ENCODE results near the gene FAM187B. TPM values are rescaled to one million over a fixed set of nuclear protein-coding genes. Genes with fewer than 3 reads are reported as not detected.

Gene FAM187B
- total RNA-seq (2014; rRNA removed; shearing (Covaris generic)) (not detected in 2 replicates), polyA plus RNA-seq (2016; fragmentation: Nextera tagmentation; extraction: Ambion mirVana) (0.23 and 0.31 TPM in 2 replicates)
- long read RNA-seq: 0 reads

DNA sequence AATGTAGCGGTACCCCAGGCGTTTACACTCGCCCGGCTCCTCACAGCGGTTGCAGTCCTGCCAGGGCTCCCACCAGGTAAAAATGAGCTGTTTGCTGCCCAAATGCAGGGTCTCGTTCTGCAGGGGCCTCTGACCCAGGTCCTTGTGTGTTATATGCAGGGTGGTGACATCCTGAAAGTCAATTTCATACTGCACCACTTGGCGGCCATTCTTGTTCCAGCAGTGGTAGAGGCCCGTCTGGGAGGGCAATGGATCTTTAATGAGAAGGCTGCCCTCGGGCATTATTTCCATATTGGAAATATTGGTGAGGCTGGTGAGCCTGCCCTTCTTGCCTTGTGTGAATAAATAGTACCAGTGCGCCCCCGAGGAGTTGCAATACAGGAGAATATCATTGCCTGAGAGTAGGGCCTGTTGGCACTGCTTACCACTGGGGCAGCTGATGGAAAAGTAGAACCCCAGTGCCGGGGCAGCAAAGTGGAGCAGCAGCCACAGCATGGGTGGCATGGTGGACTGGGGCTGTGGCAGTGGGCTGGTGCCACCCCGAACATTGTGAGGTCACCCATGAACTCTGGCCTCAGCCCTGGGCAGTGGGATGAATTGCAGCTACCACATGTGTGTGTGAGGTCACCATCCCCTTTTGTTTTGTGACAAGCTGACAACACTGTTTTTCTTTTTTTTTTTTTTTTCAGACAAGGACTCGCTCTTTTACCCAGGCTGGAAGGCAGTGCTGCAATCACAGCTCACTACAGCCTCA, at the start of gene FAM187B:
Gene FAM187B (minus strand): TSS at position 563 of the 754 bp plus-strand sequence. CDS start 59 bp downstream, at position 504.
- Mint-ChIP-seq H3K27ac (no peak within 1 kb of the TSS), H3K4me1 (peaks cover 12% of the 10 kb centered on the region), H3K4me3 (no peak within 1 kb of the TSS; the same call in 2 of the 3 replicates), H3K9me3 (no peaks in the 10 kb centered on the region; the same call in 2 of the 3 replicates), H3K27me3 (ENCODE audit: insufficient read depth, low read depth, poor library complexity) (peaks cover 16% of the 10 kb centered on the region), H3K36me3 (ENCODE audit: low read depth) (no peaks in the 10 kb centered on the region; the same call in 2 of the 3 replicates)
- Histone ChIP-seq H3K4me1 (ENCODE audit: insufficient read depth) (no peaks in the 10 kb centered on the region), H3K79me2 (replicated peaks; ENCODE audit: insufficient read depth) (no peaks in the 10 kb centered on the region), H3K27me3 (ENCODE audit: insufficient read depth) (no peaks in the 10 kb centered on the region), H2AFZ (peak within 1 kb of the TSS; percentile 74; the same call in 1 of the 2 replicates), H3K27ac (ENCODE audit: low read depth) (no peak within 1 kb of the TSS), H3K9me2 (ENCODE audit: insufficient read depth) (0 out of 2 replicates have a peak, but pooled peaks cover 3% of the 10 kb centered on the region), H3K36me3 (ENCODE audit: insufficient read depth) (no peaks in the 10 kb centered on the region; the same call in 1 of the 2 replicates), H3K4me3 (no peak within 1 kb of the TSS), H3F3A (replicated peaks; ENCODE audit: low read depth) (no peaks in the 10 kb centered on the region), H4K20me1 (replicated peaks; ENCODE audit: insufficient read depth) (no peaks in the 10 kb centered on the region), H3K4me2 (no peak within 1 kb of the TSS)
- DNase-seq (ENCODE audit: low spot score) (no peak), ATAC-seq (no peak)
- no peak for TF ChIP-seq POLR2AphosphoS5 (IDR thresholded peaks at IDR 0.05; ENCODE audit: low read depth)
- no peak for TF ChIP-seq ZNF114 (CRISPR knock-in tag; IDR thresholded peaks at IDR 0.05)
- TF ChIP-seq, protein P1, sequence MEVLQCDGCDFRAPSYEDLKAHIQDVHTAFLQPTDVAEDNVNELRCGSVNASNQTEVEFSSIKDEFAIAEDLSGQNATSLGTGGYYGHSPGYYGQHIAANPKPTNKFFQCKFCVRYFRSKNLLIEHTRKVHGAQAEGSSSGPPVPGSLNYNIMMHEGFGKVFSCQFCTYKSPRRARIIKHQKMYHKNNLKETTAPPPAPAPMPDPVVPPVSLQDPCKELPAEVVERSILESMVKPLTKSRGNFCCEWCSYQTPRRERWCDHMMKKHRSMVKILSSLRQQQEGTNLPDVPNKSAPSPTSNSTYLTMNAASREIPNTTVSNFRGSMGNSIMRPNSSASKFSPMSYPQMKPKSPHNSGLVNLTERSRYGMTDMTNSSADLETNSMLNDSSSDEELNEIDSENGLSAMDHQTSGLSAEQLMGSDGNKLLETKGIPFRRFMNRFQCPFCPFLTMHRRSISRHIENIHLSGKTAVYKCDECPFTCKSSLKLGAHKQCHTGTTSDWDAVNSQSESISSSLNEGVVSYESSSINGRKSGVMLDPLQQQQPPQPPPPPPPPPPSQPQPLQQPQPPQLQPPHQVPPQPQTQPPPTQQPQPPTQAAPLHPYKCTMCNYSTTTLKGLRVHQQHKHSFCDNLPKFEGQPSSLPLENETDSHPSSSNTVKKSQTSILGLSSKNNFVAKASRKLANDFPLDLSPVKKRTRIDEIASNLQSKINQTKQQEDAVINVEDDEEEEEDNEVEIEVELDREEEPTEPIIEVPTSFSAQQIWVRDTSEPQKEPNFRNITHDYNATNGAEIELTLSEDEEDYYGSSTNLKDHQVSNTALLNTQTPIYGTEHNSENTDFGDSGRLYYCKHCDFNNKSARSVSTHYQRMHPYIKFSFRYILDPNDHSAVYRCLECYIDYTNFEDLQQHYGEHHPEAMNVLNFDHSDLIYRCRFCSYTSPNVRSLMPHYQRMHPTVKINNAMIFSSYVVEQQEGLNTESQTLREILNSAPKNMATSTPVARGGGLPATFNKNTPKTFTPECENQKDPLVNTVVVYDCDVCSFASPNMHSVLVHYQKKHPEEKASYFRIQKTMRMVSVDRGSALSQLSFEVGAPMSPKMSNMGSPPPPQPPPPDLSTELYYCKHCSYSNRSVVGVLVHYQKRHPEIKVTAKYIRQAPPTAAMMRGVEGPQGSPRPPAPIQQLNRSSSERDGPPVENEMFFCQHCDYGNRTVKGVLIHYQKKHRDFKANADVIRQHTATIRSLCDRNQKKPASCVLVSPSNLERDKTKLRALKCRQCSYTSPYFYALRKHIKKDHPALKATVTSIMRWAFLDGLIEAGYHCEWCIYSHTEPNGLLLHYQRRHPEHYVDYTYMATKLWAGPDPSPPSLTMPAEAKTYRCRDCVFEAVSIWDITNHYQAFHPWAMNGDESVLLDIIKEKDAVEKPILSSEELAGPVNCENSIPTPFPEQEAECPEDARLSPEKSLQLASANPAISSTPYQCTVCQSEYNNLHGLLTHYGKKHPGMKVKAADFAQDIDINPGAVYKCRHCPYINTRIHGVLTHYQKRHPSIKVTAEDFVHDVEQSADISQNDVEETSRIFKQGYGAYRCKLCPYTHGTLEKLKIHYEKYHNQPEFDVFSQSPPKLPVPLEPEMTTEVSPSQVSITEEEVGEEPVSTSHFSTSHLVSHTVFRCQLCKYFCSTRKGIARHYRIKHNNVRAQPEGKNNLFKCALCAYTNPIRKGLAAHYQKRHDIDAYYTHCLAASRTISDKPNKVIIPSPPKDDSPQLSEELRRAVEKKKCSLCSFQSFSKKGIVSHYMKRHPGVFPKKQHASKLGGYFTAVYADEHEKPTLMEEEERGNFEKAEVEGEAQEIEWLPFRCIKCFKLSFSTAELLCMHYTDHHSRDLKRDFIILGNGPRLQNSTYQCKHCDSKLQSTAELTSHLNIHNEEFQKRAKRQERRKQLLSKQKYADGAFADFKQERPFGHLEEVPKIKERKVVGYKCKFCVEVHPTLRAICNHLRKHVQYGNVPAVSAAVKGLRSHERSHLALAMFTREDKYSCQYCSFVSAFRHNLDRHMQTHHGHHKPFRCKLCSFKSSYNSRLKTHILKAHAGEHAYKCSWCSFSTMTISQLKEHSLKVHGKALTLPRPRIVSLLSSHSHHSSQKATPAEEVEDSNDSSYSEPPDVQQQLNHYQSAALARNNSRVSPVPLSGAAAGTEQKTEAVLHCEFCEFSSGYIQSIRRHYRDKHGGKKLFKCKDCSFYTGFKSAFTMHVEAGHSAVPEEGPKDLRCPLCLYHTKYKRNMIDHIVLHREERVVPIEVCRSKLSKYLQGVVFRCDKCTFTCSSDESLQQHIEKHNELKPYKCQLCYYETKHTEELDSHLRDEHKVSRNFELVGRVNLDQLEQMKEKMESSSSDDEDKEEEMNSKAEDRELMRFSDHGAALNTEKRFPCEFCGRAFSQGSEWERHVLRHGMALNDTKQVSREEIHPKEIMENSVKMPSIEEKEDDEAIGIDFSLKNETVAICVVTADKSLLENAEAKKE (CRISPR knock-in tag; IDR thresholded peaks at IDR 0.05): no peak
- TF ChIP-seq, protein P2, sequence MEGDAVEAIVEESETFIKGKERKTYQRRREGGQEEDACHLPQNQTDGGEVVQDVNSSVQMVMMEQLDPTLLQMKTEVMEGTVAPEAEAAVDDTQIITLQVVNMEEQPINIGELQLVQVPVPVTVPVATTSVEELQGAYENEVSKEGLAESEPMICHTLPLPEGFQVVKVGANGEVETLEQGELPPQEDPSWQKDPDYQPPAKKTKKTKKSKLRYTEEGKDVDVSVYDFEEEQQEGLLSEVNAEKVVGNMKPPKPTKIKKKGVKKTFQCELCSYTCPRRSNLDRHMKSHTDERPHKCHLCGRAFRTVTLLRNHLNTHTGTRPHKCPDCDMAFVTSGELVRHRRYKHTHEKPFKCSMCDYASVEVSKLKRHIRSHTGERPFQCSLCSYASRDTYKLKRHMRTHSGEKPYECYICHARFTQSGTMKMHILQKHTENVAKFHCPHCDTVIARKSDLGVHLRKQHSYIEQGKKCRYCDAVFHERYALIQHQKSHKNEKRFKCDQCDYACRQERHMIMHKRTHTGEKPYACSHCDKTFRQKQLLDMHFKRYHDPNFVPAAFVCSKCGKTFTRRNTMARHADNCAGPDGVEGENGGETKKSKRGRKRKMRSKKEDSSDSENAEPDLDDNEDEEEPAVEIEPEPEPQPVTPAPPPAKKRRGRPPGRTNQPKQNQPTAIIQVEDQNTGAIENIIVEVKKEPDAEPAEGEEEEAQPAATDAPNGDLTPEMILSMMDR (conservative IDR thresholded peaks at IDR 0.05; ENCODE audit: low read depth in 2 of 2): no peak
- no peak for TF ChIP-seq JUNB (IDR thresholded peaks at IDR 0.05; ENCODE audit: unreplicated experiment)
- no peak for TF ChIP-seq ZNF331 (CRISPR knock-in tag; IDR thresholded peaks at IDR 0.05; ENCODE audit: low read depth)
